IPS DF 6.9 (cell line): ENCODE measurements around the gene LCN15.
"Not testable (repeated sequence)": the region's sequence is repeated elsewhere in the genome, so short reads cannot be mapped to it uniquely, and the experiment has no call there.

ENCODE experiments used
- DNase-seq: peaks from one replicate; pipeline ENCODE4 v3.0.0-alpha.2; 2013; ENCODE audit warnings: low read depth, low spot score
- H3K27ac ChIP-seq: one replicate; pipeline ENCODE4 v1.5.1; 2013; ENCODE audit warnings: low read length, control low read depth
- H3K27me3 ChIP-seq: 2 replicates; pipeline ENCODE4 v1.6.1; 2013; ENCODE audit warnings: mild to moderate bottlenecking, low read length; ENCODE audit not compliant: control insufficient read depth, insufficient read depth
- H3K36me3 ChIP-seq: 2 replicates; pipeline ENCODE4 v1.6.1; 2013; ENCODE audit warnings: low read length; ENCODE audit not compliant: control insufficient read depth, insufficient read depth
- H3K4me1 ChIP-seq: 2 replicates; pipeline ENCODE4 v1.6.1; 2013; ENCODE audit warnings: low read length; ENCODE audit not compliant: control insufficient read depth, insufficient read depth
- H3K4me3 ChIP-seq: 2 replicates; pipeline ENCODE4 v1.5.1; 2013; ENCODE audit warnings: mild to moderate bottlenecking, low read length
- H3K9me3 ChIP-seq: 2 replicates; pipeline ENCODE4 v1.6.1; 2013; ENCODE audit warnings: low read length, inconsistent platforms; ENCODE audit not compliant: control insufficient read depth, insufficient read depth
- WGBS: extraction: QIAGEN DNeasy Blood & Tissue Kit; methylation state at CpG from one replicate; pipeline ENCODE4 v1.1.7; 2013; ENCODE audit warnings: mixed read lengths, missing lambda C conversion rate; ENCODE audit not compliant: insufficient read length, insufficient coverage; 5-methylcytosine and 5-hydroxymethylcytosine counted together

LCN15 gene

DNA sequence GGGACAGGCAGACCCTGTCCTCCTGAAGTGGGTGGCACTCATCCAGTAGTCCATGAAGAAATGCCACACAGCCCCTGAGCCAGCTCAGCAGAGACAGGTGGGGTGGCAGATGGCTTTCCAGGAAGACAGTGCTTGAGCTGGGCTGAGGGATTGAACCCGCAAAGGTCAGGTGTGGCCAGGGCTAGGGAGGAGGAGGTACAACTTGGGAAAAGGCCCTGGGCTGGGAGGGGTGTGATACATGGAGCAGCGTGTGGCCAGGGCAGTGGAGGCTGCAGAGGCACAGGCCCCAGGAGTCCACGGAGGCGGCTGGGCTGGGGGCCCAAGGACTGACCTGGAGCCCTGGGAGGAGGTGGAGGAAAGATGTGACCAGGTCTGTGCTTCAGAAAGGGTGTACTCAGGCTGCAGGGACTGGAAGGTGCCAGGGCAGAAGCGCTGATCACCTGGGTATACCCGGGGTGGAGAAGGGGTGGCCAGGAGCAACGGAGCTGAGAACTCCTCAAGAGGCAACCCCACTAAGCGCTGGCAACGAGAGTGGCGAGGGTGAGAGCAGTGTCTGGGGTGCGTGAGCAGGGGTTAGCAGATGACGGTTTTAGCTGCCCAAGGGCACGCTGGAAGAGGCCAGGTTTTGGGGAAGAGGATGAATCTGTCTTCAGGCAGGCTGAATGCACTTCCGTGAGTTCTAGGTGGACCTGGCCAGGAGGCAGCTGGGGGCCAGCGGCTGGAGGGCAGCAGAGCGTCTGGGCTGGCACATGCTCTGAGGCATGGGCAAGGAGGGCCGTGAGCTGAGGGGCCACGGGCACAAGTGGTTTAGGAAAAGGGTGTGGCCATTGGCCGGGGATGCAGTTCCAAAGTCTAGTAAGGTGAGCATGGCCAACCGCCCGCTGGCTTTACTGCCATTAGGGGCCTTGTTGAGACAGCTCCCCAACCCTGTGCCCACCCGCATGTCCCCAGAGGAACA is 39.5 kb upstream of the LCN15 start:
- Histone ChIP-seq H3K4me1 (peaks cover 5% of the 10 kb centered on the region; the same call in 1 of the 2 replicates), H3K27ac (no peak overlapping the region), H3K36me3 (no peaks in the 10 kb centered on the region), H3K4me3 (no peak overlapping the region), H3K27me3 (no peaks in the 10 kb centered on the region), H3K9me3 (no peaks in the 10 kb centered on the region)
- no CpG with 5 or more reads among the region's 22 CpGs for WGBS
- no peak for DNase-seq

DNA sequence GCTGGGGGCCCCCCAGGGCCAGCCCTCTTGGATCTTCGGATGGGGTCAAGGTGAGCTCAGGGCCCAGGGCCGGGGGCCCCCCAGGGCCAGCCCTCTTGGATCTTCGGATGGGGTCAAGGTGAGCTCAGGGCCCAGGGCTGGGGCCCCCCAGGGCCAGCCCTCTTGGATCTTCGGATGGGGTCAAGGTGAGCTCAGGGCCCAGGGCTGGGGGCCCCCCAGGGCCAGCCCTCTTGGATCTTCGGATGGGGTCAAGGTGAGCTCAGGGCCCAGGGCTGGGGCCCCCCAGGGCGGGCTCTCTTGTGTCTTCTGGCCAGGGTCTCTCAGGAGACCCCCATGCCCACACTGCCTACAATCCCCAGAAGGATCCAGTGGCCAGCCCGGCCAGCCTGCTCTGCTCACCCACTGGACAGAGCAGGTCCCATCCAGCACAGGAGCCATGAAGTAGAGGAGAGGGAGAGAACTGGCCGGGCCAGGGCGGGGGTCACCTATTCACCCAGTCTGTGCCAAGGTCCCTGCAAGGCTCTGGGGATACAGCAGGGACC is 38.8 kb upstream of the LCN15 start:
- not testable (repeated sequence) for H3K4me1 ChIP-seq, H3K4me3 ChIP-seq, H3K36me3 ChIP-seq, H3K27ac ChIP-seq, DNase-seq, H3K27me3 ChIP-seq, H3K9me3 ChIP-seq
- WGBS = no CpG with 5 or more reads among the region's 9 CpGs

DNA sequence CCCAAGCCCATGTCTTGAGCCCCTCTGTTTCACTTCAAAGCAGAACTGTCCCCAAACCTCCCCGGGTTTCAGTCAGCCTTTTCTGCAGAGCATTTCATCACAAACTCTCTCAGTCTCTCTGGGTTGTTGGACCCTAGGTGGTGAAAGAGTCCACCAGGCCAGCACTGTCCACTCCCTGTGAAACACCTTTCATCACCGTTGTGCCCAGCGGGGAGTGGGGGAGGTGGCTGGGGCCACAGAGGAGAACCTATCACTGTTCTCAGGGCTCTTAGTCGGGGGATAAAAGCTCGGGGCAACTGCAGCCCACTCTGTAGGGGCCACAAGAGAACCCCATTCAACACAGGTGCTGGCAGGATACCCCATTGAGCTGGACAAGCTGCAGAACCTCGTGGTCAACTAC is 38.0 kb upstream of the LCN15 start:
- no CpG with 5 or more reads among the region's 6 CpGs for WGBS
- Histone ChIP-seq H3K27ac (no peak overlapping the region), H3K9me3 (no peaks in the 10 kb centered on the region), H3K36me3 (no peaks in the 10 kb centered on the region), H3K4me1 (peaks cover 5% of the 10 kb centered on the region; the same call in 1 of the 2 replicates), H3K4me3 (no peak overlapping the region), H3K27me3 (no peaks in the 10 kb centered on the region)
- no peak for DNase-seq

DNA sequence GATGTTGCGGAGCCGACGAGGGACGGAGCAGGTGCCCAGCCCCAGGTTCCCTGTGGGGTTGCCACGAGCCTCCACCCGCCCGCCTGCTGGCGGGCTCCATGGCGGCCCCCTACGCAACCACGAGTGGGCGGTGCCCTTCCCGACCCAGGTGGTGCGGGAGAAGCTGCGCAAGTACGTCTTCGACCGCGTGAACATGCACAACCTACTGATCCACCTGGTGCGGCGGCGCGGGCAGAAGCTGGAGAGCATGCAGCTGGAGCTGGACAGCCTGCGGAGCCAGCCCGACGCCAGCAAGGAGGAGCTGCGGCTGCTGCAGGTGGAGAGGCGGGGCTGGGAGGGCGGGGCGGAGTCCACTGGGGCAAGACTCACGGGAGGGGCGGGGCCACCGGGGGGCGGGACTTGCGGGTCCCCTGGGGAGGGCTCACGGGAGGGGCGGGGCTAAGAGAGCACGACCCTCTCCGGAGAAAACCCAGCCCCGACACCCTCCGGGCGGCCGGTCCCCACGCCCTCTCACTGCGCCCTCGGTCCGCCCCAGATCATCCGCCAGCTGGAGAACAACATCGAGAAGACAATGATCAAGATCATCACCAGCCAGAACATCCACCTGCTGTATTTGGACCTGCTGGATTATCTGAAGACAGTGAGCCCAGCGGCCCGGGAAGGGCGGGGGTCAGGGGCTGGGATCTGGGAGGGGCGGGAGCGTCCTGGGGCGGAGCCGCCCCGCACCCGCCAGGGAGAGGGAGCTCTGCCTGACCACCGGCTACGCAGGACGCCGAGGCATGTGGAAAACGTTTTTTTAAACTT is 35.7 kb upstream of the LCN15 start:
- no peak overlapping the region for H3K27ac ChIP-seq
- no peaks in the 10 kb centered on the region for H3K27me3 ChIP-seq
- H3K9me3 ChIP-seq = no peaks in the 10 kb centered on the region
- no CpG with 5 or more reads among the region's 63 CpGs for WGBS
- no peaks in the 10 kb centered on the region for H3K4me1 ChIP-seq
- peak overlapping the region; percentile 77 for H3K4me3 ChIP-seq
- no peaks in the 10 kb centered on the region for H3K36me3 ChIP-seq
- DNase-seq = no peak

DNA sequence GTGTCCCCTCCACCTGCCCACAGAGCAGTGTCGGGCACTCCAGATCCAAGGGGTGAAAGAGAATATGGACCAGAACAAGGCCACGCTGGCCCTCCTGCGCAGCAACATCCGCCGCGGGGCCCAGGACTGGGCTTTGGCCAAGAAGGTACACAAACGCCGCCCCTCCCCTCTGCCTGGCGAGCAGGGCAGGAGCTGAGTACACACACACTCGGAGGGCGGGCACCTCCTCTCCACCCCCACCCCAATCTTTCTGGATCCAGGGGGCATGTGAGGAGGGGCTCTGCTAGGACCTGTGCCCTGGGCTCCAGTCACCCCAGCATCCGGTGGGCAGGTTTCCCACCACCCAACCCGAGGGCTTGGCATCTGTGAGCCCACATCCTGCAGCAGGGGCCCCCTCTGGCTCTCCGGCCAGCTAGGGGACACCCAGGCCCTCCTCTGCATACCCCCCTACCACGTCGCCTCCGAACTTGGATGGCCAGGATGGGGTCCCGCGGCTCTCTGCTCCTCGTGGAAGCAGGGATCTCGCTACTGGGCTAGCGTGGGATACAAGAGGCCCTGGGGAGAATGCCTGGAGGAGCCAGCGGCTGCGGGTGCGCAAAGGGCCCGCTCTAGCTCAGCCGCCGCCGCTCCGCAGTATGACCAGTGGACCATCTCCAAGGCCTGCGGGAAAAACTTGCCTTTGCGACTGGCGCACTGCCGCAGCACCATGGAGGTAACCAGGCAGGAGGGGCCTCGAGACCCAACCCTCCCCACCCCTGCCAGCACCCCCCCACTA is 34.9 kb upstream of the LCN15 start:
- Histone ChIP-seq H3K27me3 (no peaks in the 10 kb centered on the region), H3K4me3 (peak overlapping the region; percentile 25; the same call in 1 of the 2 replicates), H3K36me3 (no peaks in the 10 kb centered on the region), H3K27ac (no peak overlapping the region), H3K9me3 (no peaks in the 10 kb centered on the region), H3K4me1 (no peaks in the 10 kb centered on the region)
- no CpG with 5 or more reads among the region's 35 CpGs for WGBS
- DNase-seq = no peak

DNA sequence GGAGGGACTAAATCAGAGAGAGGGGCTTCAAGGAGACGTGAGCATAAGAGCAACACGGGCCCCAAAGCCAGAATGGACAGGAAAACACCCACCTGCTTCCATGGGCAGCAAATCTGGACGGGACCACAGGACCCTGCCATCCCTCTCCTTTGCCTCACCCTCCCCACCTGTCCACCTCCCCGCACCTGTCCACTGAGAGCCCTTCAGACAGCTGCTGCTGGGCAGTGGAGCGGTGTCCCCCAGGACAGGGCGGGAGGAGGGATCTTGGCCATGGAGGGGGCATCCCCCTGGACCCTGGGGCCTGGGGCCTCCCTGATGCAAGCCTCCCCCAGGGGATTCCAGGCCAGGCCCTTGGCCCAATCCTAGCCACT is 34.4 kb upstream of the LCN15 start:
- WGBS = no CpG with 5 or more reads among the region's 6 CpGs
- DNase-seq = no peak
- Histone ChIP-seq H3K4me1 (no peaks in the 10 kb centered on the region), H3K4me3 (no peak overlapping the region), H3K27ac (no peak overlapping the region), H3K27me3 (no peaks in the 10 kb centered on the region), H3K36me3 (no peaks in the 10 kb centered on the region), H3K9me3 (no peaks in the 10 kb centered on the region)

DNA sequence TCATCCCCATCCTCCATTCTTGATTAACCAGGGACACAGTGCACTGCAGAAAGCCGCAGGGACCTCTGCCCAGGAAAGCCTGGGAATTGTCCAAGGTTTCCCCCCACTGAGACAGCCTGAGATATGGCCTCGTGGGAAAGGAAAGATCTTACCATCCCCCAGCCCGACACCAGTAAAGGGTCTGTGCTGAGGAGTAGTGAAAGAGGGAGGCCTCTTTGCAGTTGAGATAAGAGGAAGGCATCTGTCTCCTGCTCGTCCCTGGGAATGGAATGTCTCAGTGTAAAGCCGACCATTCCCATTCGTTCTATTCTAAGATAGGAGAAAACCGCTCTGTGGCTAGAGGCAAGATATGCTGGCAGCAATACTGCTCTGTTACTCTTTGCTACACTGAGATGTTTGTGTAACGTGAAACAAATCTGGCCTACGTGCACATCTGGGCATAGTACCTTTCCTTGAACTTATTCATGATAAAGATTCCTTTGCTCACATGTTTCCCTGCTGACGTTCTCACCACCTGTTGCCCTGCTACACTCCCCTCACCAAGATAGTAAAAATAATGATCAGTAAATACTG is 32.5 kb upstream of the LCN15 start:
- H3K4me1 ChIP-seq, H3K27ac ChIP-seq, H3K4me3 ChIP-seq, H3K27me3 ChIP-seq, DNase-seq, H3K9me3 ChIP-seq, H3K36me3 ChIP-seq: not testable (repeated sequence)
- WGBS = no CpG with 5 or more reads among the region's 10 CpGs

DNA sequence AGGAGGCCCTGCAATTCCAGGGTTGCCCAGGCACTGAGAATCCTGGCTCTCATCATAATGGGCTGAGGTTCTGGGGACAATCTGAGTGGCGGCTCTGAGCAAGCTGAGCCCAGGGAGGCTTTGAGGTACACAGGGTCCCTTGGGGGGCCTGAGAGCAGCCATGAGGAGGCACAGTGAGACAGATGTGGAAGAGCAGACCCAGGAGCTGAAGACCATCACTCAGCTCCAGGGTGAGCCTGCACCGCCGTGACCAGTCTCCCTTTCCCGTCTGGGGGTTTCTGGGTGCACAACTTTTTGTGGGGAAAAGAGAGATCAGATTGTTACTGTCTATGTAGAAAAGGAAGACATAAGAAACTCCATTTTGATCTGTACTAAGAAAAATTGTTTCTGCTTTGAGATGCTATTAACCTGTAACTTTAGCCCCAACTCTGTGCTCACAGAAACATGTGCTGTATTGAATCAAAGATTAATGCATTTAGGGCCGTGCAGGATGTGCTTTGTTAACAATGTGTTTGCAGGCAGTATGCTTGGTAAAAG is 32.0 kb upstream of the LCN15 start, which contains the start of gene CCDC183:
Gene CCDC183 (plus strand): TSS at position 101 of the 537 bp plus-strand sequence. CDS start 60 bp downstream, at position 161.
- Histone ChIP-seq H3K36me3 (no peaks in the 10 kb centered on the region), H3K27ac (no peak within 1 kb of the TSS), H3K27me3 (no peaks in the 10 kb centered on the region), H3K9me3 (no peaks in the 10 kb centered on the region), H3K4me1 (no peaks in the 10 kb centered on the region), H3K4me3 (no peak within 1 kb of the TSS)
- DNase-seq = no peak
- no CpG with 5 or more reads among the region's 5 CpGs for WGBS

DNA sequence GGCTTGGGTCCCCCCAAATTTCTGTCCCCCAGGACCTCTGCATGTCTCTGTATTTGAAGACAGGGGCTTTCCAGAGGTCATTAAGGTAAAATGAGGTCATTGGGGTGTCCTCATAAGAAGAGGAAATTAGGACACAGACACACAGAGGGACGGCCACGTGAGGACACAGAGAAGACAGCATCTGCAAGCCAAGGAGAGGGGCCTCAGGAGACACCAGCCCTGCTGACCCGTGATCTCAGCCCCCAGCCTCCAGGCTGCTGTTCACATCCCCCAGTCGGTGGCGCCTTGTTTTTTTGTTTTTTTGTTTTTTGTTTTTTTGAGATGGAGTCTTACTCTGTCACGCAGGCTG is 30.7 kb upstream of the LCN15 start:
- Histone ChIP-seq H3K36me3 (no peaks in the 10 kb centered on the region), H3K9me3 (no peaks in the 10 kb centered on the region), H3K27ac (no peak overlapping the region), H3K4me3 (no peak overlapping the region), H3K27me3 (no peaks in the 10 kb centered on the region), H3K4me1 (no peaks in the 10 kb centered on the region)
- no peak for DNase-seq
- no CpG with 5 or more reads among the region's 6 CpGs for WGBS
